ENCODE data around the gene SLC9A7.

The SLC9A7 gene

GRCh38 chrX:46559062-46559461 lies 199.9 kb downstream of the SLC9A7 start:
- TF ChIP-seq CTCF (conservative IDR thresholded peaks at IDR 0.05; ENCODE audit: low read depth, low read length): no peak
- H3K4me3 ChIP-seq (ENCODE audit: low read depth, low read length): no peak overlapping the region
- DNase-seq (ENCODE audit: low read depth): no peak

DNA sequence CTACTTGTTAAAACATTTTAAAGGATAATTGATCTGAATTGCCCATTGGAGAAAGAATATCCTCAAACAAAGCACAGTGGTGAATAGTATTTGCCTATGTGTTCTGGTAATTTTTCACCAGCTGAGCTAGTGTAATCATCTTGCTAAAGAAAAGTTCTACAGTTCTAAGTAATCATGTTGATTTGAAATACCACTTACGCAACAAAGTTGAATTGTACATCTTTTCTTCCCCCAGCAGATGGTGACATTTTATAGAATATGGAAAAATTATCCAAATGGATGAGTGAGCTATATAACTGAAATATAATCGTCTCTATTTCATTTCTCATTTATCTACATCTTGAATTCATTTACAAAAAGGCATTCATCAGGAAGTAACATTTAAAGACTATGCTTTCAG lies 204.0 kb downstream of the SLC9A7 start:
- H3K4me3 ChIP-seq (ENCODE audit: low read depth, low read length): no peak overlapping the region
- TF ChIP-seq CTCF (conservative IDR thresholded peaks at IDR 0.05; ENCODE audit: low read depth, low read length): peak; percentile 40
- peak; percentile 61 for DNase-seq (ENCODE audit: low read depth)

DNA sequence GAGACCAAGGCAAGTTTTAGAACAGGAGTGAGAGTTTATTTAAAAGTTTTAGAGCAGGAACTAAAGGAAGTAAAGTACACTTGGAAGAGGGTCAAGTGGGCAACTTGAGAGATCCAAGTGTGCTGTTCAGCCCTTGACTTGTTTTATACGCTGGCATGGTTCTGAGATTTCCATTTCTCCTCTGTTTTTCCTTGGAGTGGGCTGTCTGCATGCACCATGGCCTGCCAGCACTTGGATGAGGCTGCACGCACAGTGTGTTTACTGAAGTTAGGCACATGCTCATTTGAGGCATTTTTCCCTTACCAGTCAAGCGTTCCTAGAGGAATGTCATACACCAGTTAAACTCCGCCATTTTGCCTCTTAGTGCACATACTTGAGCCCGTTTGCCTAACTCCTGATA lies 205.0 kb downstream of the SLC9A7 start:
- DNase-seq (ENCODE audit: low read depth): no peak
- H3K4me3 ChIP-seq (ENCODE audit: low read depth, low read length): no peak overlapping the region
- TF ChIP-seq CTCF (conservative IDR thresholded peaks at IDR 0.05; ENCODE audit: low read depth, low read length): no peak

DNA sequence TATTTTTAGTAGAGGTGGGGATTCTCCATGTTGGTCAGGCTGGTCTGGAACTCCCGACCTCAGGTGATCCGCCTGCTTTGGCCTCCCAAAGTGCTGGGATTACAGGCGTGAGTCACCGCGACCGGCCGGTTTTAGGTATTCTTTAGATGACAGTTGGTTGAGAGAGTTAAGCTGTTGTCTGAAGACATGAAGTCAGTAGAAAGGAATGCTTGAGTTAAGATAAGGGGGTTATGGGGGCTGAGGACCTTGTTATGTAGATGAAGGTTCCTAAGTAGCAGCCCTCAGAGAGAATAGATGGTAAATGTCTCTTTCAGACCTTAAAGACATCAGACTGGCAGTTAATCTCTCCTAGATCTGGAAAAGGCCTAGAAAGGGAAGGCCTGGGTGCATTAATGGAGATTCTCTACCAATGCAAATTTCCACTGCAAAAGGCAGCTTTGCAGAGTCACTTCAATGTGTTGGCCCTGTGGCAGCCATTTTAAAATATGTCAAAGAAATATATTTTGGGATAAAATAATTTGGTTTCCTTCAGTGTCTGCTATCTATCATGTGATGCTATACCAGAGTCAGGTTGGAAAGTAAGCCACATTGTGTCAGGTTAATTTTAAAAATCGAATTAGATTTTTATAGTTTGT lies 207.3 kb downstream of the SLC9A7 start:
- no peak overlapping the region for H3K4me3 ChIP-seq (ENCODE audit: low read depth, low read length)
- no peak for TF ChIP-seq CTCF (conservative IDR thresholded peaks at IDR 0.05; ENCODE audit: low read depth, low read length)
- DNase-seq (ENCODE audit: low read depth): peak; percentile 66

- no peak overlapping the region for H3K4me3 ChIP-seq (ENCODE audit: low read depth, low read length)
- TF ChIP-seq CTCF (conservative IDR thresholded peaks at IDR 0.05; ENCODE audit: low read depth, low read length): no peak
- no peak for DNase-seq (ENCODE audit: low read depth)
Measured at GRCh38 chrX:46549914-46550313, 209.0 kb downstream of the SLC9A7 start.

Measured in choroid plexus epithelial cell (primary cell).